Fibroblast of skin of right quadriceps (primary cell): ENCODE measurements around the gene HSPG2.
"Not testable (repeated sequence)": the region's sequence is repeated elsewhere in the genome, so short reads cannot be mapped to it uniquely, and the experiment has no call there.

Experiments used
- DNase-seq: peaks from one replicate; pipeline ENCODE4 v3.0.0-alpha.2; 2013

HSPG2 gene

GRCh38 chr1:21821385-21822019 lies 115.6 kb downstream of the HSPG2 start:
- DNase-seq: no peak

GRCh38 chr1:21820597-21821232 lies 116.4 kb downstream of the HSPG2 start:
- no peak for DNase-seq

- DNase-seq: no peak
Measured at GRCh38 chr1:21818656-21819055, 118.5 kb downstream of the HSPG2 start.

GRCh38 chr1:21816602-21817302 lies 120.4 kb downstream of the HSPG2 start:
- peak; percentile 32 for DNase-seq

DNA sequence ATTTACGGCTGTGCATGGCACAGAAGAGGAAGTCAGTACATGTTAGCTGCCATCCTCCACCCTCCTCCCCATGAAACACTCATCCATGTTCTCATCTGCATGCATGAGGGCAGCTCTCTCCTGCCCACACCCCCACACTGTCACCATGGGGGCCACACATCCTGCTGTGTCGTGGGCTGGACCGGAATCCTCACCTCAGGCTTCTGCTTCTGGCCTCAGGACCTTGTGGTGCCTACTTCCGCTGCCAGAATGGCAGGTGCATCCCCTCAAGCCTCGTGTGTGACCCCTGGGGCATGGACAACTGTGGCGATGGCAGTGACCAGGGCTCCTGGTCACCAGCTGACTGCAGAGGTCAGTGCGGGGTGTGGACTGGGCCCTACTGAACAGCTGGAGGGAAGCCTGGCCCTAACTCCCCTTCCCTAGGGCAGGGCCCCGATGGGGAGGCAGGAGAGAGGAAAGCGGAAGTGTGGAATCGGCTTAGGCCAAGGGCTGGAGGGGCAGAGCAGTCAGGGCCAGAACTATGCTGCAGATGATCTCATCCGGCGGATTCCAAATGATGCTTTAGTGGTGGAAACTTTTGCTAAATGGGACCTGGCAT lies 121.3 kb downstream of the HSPG2 start:
- no peak for DNase-seq

- no peak for DNase-seq
Measured at GRCh38 chr1:21814981-21815582, 122.0 kb downstream of the HSPG2 start.

DNA sequence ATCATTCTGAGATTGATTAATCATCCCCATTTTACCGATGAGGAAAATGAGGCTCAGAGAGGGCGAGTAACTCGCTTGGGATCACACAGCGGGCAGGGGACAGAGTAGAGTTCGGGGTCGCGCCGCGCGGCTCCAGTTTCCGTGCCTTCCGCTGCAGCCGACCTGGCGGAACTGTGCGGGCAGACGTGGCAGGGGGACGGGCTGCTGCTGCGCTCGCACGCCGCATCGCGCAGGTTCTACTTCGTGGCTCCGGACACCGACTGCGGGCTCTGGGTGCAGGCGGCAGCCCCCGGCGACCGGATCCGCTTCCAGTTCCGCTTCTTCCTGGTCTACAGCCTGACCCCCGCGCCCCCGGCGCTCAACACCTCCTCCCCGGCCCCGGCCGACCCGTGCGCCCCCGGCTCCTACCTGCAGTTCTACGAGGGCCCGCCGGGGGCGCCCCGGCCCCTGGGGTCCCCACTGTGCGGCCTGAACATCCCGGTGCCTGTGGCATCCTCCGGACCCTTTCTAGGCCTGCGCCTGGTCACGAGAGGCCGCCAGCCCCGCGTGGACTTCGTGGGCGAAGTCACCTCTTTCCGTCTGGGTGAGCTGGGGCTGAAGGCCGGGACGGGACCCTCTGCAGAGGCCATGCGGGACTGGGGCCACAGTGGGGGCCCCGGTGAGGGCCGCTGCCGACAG lies 122.7 kb downstream of the HSPG2 start:
- no peak for DNase-seq

DNA sequence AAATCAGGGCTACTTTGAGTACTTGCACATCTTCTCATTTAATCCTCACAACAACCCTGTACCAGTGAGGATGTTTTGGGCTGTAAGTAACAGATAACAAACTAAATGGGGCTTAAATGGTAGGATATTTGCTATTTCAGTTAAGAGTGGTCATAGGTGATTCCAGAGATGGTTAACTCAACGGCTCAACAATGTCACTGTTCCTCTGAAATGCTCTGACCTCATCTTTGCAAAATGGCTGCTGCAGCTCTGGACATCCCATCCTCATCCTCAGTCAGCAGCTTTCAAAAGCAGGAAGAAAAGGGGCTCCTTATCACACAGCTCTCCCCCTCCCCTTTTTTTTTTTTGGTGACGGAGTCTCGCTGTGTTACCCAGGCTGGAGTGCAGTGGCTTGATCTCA lies 123.6 kb downstream of the HSPG2 start:
- DNase-seq: no peak

DNA sequence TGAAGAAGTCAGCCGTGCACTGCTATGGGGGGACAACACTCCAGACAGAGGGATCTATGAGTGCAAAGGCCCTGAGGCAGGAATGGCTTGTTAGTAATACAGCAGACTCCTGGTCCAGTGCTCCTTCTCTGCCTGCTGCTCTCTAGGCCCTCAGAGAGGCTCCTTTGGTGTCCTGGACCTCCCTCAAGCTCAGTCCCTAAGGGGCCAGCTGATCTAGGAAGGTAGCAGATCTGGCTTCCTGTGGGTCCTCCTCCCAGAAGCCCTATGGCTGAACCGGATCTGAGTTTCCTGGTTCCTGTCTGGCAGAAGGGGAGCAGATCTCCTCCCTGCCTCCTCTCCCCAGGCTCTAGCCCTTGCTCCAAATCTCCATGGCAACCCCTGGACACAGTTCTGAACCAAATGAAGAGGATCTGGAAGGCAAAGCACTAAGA lies 125.2 kb downstream of the HSPG2 start, which contains the start of gene LDLRAD2:
TSS of gene LDLRAD2 (plus strand) at position 391 of the 431 bp plus-strand sequence. CDS start 187 bp downstream, outside the sequence.
- DNase-seq: no peak

DNA sequence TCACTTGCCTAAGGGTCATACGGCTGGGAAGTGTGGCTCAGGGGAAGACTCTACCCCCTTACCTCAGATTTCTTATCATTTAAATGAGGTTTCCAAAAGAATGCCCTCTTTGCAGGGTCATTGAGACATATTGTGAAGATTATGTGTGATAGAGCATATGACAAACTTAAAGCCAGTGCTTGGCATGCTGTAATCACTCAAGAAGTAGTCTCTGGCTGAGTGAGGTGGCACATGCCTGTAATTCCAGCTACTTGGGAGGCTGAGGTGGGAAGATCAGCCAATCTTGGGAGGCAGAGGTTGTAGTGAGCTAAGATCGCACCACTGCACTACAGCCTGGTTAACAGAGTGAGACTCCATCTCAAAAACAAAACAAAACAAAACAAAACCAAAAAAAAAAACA lies 132.6 kb downstream of the HSPG2 start:
- no peak for DNase-seq

DNA sequence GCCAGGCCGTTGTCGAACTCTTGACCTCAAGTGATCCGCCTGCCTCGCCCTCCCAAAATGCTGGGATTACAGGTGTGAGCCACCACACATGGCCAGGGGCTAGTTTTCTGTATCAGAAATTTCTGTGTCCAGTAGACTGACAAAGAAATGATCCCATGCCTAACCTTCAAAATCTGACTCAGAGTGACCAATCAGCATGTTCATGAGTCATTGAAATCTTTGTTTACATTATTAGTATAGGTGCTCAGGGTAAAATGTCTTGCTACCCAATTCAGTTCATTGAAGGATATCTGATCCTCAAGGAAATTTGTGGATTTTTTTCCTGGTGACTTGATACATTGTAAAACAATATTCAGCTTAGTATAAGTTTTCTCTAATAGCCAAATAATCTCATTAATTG lies 136.0 kb downstream of the HSPG2 start:
- DNase-seq: no peak

DNA sequence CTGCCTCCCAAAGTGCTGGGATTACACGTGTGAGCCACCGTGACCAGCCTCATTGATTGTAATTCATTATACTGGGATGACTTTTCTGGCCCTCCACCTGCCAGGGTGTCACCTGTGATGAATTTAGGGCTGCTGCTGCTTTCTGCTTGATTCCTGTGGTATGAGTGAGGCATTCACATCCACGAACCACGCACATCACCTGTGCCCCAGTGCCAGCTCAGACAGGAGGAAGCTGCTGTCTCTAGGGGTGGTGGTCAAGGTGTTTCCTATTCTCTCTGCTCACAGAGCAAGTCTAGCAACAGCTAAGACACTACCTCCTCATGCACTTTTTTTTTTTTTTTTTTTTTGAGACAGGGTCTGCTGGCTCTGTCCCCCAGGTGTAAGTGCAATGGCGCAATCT lies 137.4 kb downstream of the HSPG2 start:
- DNase-seq: no peak

GRCh38 chr1:21795075-21795474 lies 142.0 kb downstream of the HSPG2 start:
- no peak for DNase-seq

GRCh38 chr1:21794656-21795055 lies 142.5 kb downstream of the HSPG2 start:
- no peak for DNase-seq

- no peak for DNase-seq
Measured at GRCh38 chr1:21793104-21793503, 144.0 kb downstream of the HSPG2 start.

- DNase-seq: no peak
Measured at GRCh38 chr1:21786640-21787039, 150.5 kb downstream of the HSPG2 start.

GRCh38 chr1:21785764-21786163 lies 151.3 kb downstream of the HSPG2 start:
- DNase-seq: not testable (repeated sequence)

- DNase-seq: no peak
Measured at GRCh38 chr1:21783679-21784603, 153.2 kb downstream of the HSPG2 start.

DNA sequence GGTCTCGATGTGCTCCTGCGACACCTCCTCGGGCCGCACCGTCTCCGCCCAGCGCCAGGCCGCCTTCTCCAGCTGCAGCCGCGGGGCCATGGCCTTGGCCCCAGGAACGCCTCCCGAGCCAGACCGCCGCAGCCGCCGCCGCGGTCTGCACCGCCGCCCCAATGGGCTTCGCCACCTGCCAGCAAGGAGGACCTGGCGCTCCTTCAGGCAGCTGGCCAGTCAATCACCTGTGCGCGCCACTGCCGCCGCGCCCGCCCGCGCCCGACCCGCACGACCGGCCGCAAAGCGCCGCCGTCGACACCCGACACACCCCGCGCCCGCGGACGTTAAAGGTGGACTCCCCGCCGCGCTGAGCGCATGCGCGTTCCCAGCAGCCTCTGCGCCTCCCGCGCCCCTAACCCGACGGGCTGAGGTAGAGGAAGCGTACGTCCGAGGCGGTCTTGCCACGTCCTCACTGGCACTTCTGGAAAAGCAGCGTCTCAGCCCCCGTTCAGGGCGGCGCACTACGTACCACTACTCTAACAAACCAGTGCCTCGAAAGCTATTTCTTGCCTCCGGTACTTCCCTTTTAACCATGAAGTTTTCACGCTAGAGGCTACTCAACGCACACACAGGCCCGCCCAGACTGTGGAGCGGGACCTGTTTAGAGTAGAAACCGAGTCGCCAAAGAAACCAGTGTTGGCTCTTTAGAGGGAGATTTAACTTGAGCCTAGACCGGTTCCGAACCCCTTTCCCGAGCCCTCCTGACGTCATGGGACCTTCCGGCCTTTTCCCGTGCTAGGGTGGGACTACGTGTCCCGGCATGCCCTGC lies 154.0 kb downstream of the HSPG2 start, which contains the start of gene USP48:
TSS of gene USP48 (minus strand) at position 282 of the 811 bp plus-strand sequence. CDS start at position 90, 192 bp downstream.
- DNase-seq: peak; percentile 96

- DNase-seq: peak; percentile 55
Measured at GRCh38 chr1:21782349-21782867, 154.7 kb downstream of the HSPG2 start.
